WERI-Rb-1 (cell line): ENCODE results near the gene ZCCHC14.
"Not testable (repeated sequence)": the region's sequence is repeated elsewhere in the genome, so short reads cannot be mapped to it uniquely, and the experiment has no call there.

Source experiments
- DNase-seq: peaks from one replicate; pipeline ENCODE4 v3.0.0-alpha.2; 2020
- H3K27ac ChIP-seq: fragments of 250-450 bp; sonication (Bioruptor Pico); 2 replicates; pipeline ENCODE4 v1.5.1; 2020; ENCODE audit warnings: mild to moderate bottlenecking, moderate library complexity
- H3K27me3 ChIP-seq: fragments of 250-450 bp; sonication (Bioruptor Pico); 2 replicates; pipeline ENCODE4 v1.5.1; 2021; ENCODE audit warnings: mild to moderate bottlenecking, low read depth, moderate library complexity; ENCODE audit not compliant: insufficient read depth, severe bottlenecking
- H3K36me3 ChIP-seq: fragments of 250-450 bp; sonication (Bioruptor Pico); 2 replicates; pipeline ENCODE4 v1.5.1; 2020; ENCODE audit warnings: mild to moderate bottlenecking, moderate library complexity
- H3K4me3 ChIP-seq: 2 replicates; pipeline ENCODE4 v1.5.1; 2011; ENCODE audit warnings: low read depth, mild to moderate bottlenecking, control low read depth, low read length
- H3K9me3 ChIP-seq: fragments of 250-450 bp; sonication (Bioruptor Pico); 2 replicates; pipeline ENCODE4 v1.5.1; 2021; ENCODE audit warnings: mild to moderate bottlenecking, moderate library complexity; ENCODE audit not compliant: severe bottlenecking
- TF ChIP-seq, protein P1 (sequence below): IDR thresholded peaks from 2 replicates; pipeline ENCODE4 v1.5.1; 2011; ENCODE audit warnings: low read depth, mild to moderate bottlenecking, control low read depth, inconsistent platforms, low read length

Gene ZCCHC14

DNA sequence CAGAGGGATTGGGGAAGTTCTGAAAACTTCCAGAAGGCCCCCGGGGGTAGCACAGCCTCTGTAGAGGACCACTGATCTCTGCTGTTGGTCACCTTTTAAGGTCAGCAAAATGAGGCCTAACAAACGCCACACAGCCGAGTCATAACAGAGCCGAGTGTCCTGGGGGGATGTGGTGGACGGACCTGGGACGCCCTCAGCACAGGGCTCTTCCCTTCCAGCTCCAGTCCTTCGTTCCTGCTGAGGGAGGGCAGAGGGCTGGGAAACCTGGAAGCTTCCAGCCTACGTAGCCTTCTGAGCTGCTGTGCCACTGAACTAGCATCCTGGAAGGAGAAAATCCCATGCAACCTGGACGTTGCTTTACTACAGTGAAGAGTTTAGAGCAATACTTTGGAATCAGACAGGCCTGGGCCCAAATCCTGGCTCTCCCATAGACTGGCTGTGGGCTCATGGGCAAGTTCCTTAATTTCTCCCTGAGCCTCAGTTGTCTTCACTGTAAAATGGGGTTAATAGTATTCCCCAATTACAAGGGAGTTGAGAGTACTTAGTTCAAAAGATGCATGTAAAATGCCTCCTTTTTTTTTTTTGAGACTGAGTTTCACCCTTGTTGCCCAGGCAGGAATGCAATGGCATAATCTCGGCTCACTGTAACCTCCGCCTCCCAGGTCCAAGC lies 34.4 kb upstream of the ZCCHC14 start:
- H3K9me3 ChIP-seq = no peaks in the 10 kb centered on the region
- TF ChIP-seq, protein P1, sequence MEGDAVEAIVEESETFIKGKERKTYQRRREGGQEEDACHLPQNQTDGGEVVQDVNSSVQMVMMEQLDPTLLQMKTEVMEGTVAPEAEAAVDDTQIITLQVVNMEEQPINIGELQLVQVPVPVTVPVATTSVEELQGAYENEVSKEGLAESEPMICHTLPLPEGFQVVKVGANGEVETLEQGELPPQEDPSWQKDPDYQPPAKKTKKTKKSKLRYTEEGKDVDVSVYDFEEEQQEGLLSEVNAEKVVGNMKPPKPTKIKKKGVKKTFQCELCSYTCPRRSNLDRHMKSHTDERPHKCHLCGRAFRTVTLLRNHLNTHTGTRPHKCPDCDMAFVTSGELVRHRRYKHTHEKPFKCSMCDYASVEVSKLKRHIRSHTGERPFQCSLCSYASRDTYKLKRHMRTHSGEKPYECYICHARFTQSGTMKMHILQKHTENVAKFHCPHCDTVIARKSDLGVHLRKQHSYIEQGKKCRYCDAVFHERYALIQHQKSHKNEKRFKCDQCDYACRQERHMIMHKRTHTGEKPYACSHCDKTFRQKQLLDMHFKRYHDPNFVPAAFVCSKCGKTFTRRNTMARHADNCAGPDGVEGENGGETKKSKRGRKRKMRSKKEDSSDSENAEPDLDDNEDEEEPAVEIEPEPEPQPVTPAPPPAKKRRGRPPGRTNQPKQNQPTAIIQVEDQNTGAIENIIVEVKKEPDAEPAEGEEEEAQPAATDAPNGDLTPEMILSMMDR = no peak
- no peak for DNase-seq
- no peaks in the 10 kb centered on the region for H3K36me3 ChIP-seq
- no peak overlapping the region for H3K27ac ChIP-seq
- H3K4me3 ChIP-seq = no peak overlapping the region
- no peaks in the 10 kb centered on the region for H3K27me3 ChIP-seq

- Histone ChIP-seq H3K36me3 (no peaks in the 10 kb centered on the region), H3K4me3 (no peak overlapping the region), H3K27me3 (no peaks in the 10 kb centered on the region), H3K27ac (no peak overlapping the region), H3K9me3 (no peaks in the 10 kb centered on the region)
- no peak for DNase-seq
- TF ChIP-seq, protein P1 = no peak
Observed at GRCh38 chr16:87526238-87526947, 33.6 kb upstream of the ZCCHC14 start.

DNA sequence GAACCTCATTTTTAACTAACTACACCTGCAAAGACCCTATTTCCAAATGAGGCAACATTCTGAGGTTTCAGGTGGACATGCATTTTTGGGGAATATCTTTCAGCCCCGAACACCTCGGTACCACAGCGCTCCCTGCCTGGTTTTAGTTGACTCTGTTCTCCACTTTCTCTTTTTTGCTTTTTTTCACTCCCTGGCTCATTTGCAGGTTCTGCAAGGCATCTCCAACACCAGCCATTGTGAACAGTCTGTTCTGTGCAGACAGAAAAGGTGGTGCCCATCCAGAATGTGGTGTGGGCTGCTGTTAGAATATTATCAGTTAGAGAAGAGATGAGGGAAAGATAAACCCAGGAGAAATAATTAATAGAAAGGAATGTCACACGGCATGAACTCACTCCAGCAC lies 32.5 kb upstream of the ZCCHC14 start:
- Histone ChIP-seq H3K36me3 (no peaks in the 10 kb centered on the region), H3K4me3 (no peak overlapping the region), H3K9me3 (no peaks in the 10 kb centered on the region), H3K27me3 (no peaks in the 10 kb centered on the region), H3K27ac (no peak overlapping the region)
- no peak for DNase-seq
- TF ChIP-seq, protein P1 = no peak

DNA sequence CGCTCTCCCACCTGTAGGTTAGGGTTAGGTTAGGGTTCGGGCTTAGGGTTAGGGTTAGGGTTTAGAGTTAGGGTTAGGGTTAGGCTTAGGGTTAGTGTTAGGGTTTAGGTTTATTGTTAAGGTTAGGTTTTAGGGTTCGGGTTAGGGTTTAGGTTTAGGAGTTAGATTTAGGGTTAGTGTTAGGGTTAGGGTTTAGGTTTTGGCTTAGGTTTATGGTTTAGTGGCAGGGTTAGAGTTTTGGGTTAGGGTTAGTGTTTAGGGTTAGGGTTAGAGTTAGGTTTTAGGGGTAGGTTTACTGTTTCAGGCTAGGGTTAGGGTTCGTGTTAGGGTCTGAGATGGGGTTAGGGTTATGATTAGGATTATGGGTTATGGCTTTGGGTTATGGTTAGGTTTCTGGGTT lies 31.6 kb upstream of the ZCCHC14 start:
- Histone ChIP-seq H3K36me3 (no peaks in the 10 kb centered on the region), H3K9me3 (no peaks in the 10 kb centered on the region), H3K27ac (no peak overlapping the region), H3K27me3 (no peaks in the 10 kb centered on the region), H3K4me3 (no peak overlapping the region)
- TF ChIP-seq, protein P1 = no peak
- no peak for DNase-seq

DNA sequence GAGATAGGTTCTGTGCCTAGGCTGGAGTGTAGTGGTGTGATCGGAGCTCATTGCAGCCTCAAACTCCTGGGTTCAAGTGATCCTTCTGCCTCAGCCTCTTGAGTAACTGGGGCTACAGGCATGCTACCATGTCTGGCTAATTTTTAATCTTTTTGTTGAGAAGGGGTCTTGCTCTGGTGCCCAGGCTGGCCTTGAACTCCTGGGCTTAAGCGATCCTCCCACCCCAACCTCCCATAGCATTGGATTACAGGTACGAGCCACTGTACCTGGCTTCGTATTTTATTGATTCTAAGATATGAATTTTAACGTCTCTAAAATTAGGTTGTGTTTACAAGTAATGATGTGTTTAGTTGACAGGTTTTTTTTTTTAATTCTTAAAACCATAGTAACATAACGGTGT lies 30.8 kb upstream of the ZCCHC14 start:
- not testable (repeated sequence) for H3K9me3 ChIP-seq, H3K4me3 ChIP-seq, H3K27ac ChIP-seq, H3K36me3 ChIP-seq, H3K27me3 ChIP-seq, DNase-seq

GRCh38 chr16:87521764-87522163 lies 28.9 kb upstream of the ZCCHC14 start:
- not testable (repeated sequence) for H3K27ac ChIP-seq, H3K27me3 ChIP-seq, H3K9me3 ChIP-seq, H3K36me3 ChIP-seq, H3K4me3 ChIP-seq, DNase-seq

DNA sequence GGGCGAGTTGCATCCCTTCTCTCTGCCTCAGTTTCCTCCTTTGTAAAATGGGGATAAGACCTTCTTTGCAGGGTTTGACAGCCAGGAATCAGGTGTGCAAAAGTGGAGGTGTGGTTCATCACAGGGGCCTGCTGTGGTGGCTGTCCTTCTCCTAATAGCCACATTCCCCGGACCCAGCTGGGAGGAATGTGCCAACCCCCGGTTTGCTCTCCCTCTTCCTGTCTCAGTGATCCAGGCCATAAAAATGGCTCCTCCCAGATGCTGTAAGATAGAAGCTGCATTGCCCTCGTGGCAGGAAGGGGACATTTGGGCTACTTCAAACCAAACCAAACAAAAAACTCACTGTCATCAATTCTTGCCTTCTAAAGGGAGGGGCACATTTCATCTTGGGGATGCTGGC lies 26.3 kb upstream of the ZCCHC14 start:
- not testable (repeated sequence) for H3K36me3 ChIP-seq, H3K27ac ChIP-seq, DNase-seq, H3K9me3 ChIP-seq, H3K4me3 ChIP-seq, H3K27me3 ChIP-seq

GRCh38 chr16:87518430-87519051 lies 25.7 kb upstream of the ZCCHC14 start:
- H3K36me3 ChIP-seq, H3K27ac ChIP-seq, H3K4me3 ChIP-seq, DNase-seq, H3K9me3 ChIP-seq, H3K27me3 ChIP-seq: not testable (repeated sequence)

DNA sequence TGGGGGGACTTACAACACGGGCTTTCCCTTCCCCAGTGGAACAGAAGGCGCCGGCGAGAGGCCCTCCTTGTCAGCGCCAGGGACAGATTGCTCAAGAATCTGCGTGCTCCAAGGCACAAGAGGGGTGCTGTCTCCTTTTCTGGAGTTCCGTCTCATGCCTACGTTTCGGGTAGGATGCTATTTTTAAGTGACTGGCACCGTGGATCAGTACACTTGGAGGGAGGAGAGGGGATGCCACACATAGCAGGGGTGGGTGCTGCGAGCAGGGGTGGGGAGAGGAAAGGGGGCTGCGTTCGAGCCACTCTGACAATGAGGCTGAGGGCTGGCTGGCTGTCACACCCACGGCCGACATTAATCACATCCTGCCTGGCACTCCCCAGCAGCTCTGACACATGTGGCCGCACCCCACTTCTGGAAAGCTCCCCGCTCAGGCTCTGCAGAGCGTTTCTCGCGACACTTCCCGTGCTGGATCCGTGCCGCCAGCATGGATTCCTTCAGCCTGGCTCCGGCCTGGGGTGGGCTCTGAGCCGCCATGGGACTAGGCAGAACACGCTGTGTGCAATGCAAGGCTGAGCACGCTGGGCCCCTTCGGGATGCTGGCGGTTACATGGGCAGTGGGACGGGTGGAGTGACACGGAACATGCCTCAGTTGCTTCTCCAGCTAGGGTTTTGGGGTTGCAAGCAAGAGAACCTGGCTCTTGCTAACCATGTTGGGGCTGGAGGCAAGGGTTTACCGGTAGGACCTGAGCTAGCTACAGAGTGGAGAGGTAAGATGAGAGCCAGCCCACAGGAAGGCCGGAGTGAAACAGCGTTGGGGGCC lies 25.0 kb upstream of the ZCCHC14 start:
- not testable (repeated sequence) for H3K9me3 ChIP-seq, H3K4me3 ChIP-seq, H3K36me3 ChIP-seq, H3K27ac ChIP-seq, H3K27me3 ChIP-seq, DNase-seq
